B cell (primary cell): ENCODE results near the gene MGME1. TPM values are rescaled to one million over a fixed set of nuclear protein-coding genes. Genes with fewer than 3 reads are reported as not detected.

ENCODE experiments used
- ATAC-seq: fragments of 200-7000 bp; cut with Tn5 transposase; one replicate; pipeline ENCODE4 v1.10.0; 2021; ENCODE audit warnings: low read depth, mild to moderate bottlenecking, moderate number of reproducible peaks, moderate library complexity
- CTCF ChIA-PET: fragments of 350-600 bp; sonication (Branson Sonifier 250); formaldehyde crosslinking; loops from one replicate; lab custom pipeline; 2021; ENCODE audit warnings: antibody characterized with exemption, inconsistent platforms; lab: Charles Lee
- POLR2A ChIA-PET: fragments of 350-600 bp; sonication (Branson Sonifier 250); formaldehyde crosslinking; loops from one replicate; lab custom pipeline; 2021; ENCODE audit warnings: antibody characterized with exemption; lab: Charles Lee
- DNase-seq: peaks from one replicate; pipeline ENCODE4 v3.0.0; 2013
- H2AFZ ChIP-seq: 2 replicates; pipeline ENCODE4 v1.6.1; 2012; ENCODE audit warnings: mild to moderate bottlenecking, low read depth, low read length; ENCODE audit not compliant: insufficient read depth, poor library complexity, severe bottlenecking
- H3K27ac ChIP-seq, 2 donors: 1 replicate in 1 of 2; 2 replicates in 1 of 2; pipeline ENCODE4 v1.5.1; 2012 to 2013; ENCODE audit warnings: low read length in 2 of 2, mild to moderate bottlenecking in 2 of 2, moderate library complexity in 1 of 2
- H3K27me3 ChIP-seq, 4 experiments: fragments of 200-600 bp in 1 of 4; sonication (generic) in 1 of 4; replicated peaks in 1 of 4; 1 replicate in 2 of 4; 2 replicates in 2 of 4; pipeline versions ENCODE4 v1.6.1 to v1.7.0; 2013 to 2016; ENCODE audit warnings: low read length in 3 of 4, mild to moderate bottlenecking in 2 of 4, mixed read lengths in 1 of 4, moderate library complexity in 1 of 4; ENCODE audit not compliant: insufficient read depth in 4 of 4, control insufficient read depth in 3 of 4; ENCODE audit errors: control extremely low read depth in 1 of 4
- H3K36me3 ChIP-seq, 2 experiments: replicated peaks in 1 of 2; 1 replicate in 1 of 2; 2 replicates in 1 of 2; pipeline versions ENCODE4 v1.6.1 to v1.7.1; 2013; ENCODE audit warnings: low read length in 1 of 2; ENCODE audit not compliant: insufficient read depth in 2 of 2, control insufficient read depth in 1 of 2; ENCODE audit errors: control extremely low read depth in 1 of 2, extremely low read depth in 1 of 2
- H3K4me1 ChIP-seq, 2 donors: fragments of 200-600 bp in 1 of 2; sonication (generic) in 1 of 2; 1 replicate in 1 of 2; 2 replicates in 1 of 2; pipeline versions ENCODE4 v1.5.1 to v1.6.1; 2013 to 2017; ENCODE audit warnings: low read length in 2 of 2; ENCODE audit not compliant: control insufficient read depth in 2 of 2, insufficient read depth in 2 of 2
- H3K4me2 ChIP-seq: replicated peaks from 2 replicates; pipeline ENCODE3; 2012; ENCODE audit warnings: mild to moderate bottlenecking, low read depth, low read length; ENCODE audit not compliant: poor library complexity, severe bottlenecking
- H3K4me3 ChIP-seq, 5 experiments: fragments of 200-600 bp in 1 of 5; sonication (generic) in 1 of 5; 1 replicate in 3 of 5; 2 replicates in 2 of 5; pipeline versions ENCODE4 v1.5.1 to v1.7.0; 2011 to 2016; ENCODE audit warnings: low read length in 4 of 5, mild to moderate bottlenecking in 4 of 5, low read depth in 2 of 5, control low read depth in 1 of 5, moderate library complexity in 1 of 5; ENCODE audit not compliant: insufficient read depth in 1 of 5; ENCODE audit errors: control extremely low read depth in 1 of 5, extremely low read depth in 1 of 5
- H3K79me2 ChIP-seq: fragments of 200-600 bp; sonication (generic); one replicate; pipeline ENCODE4 v1.6.0; 2016; ENCODE audit warnings: low read length; ENCODE audit not compliant: control insufficient read depth, insufficient read depth
- H3K9ac ChIP-seq: fragments of 200-600 bp; sonication (generic); 2 replicates; pipeline ENCODE4 v1.6.1; 2017; ENCODE audit warnings: mild to moderate bottlenecking, low read length, moderate library complexity
- H3K9me3 ChIP-seq, 3 donors: one replicate each; pipeline versions ENCODE4 v1.6.1 to v1.7.1; 2013; ENCODE audit warnings: low read length in 2 of 3; ENCODE audit not compliant: control insufficient read depth in 2 of 3, insufficient read depth in 1 of 3; ENCODE audit errors: control extremely low read depth in 1 of 3
- H4K20me1 ChIP-seq: 2 replicates; pipeline ENCODE4 v1.6.0; 2012; ENCODE audit warnings: mild to moderate bottlenecking, low read length; ENCODE audit not compliant: insufficient read depth, control insufficient read depth, poor library complexity, severe bottlenecking
- H3K27ac Mint-ChIP-seq: one replicate; pipeline ENCODE4 v1.8.0; 2021; ENCODE audit warnings: mixed read lengths
- H3K27me3 Mint-ChIP-seq: one replicate; pipeline ENCODE4 v1.8.0; 2021; ENCODE audit warnings: mixed read lengths
- H3K4me1 Mint-ChIP-seq: one replicate; pipeline ENCODE4 v1.8.0; 2021; ENCODE audit warnings: mixed read lengths
- H3K4me3 Mint-ChIP-seq: one replicate; pipeline ENCODE4 v1.8.0; 2021; ENCODE audit warnings: mixed read lengths
- H3K9me3 Mint-ChIP-seq: one replicate; pipeline ENCODE4 v1.8.0; 2022; ENCODE audit warnings: mixed read lengths; ENCODE audit not compliant: insufficient read depth
- CTCF ChIP-seq: fragments of 200-600 bp; IDR thresholded peaks from one replicate; pipeline ENCODE4 v1.8.0; 2022; ENCODE audit warnings: antibody characterized with exemption, mild to moderate bottlenecking
- EZH2 ChIP-seq: IDR thresholded peaks from 2 replicates; pipeline ENCODE4 v1.6.1; 2012; ENCODE audit warnings: borderline replicate concordance, low read depth, mild to moderate bottlenecking, moderate library complexity, low read length; ENCODE audit not compliant: insufficient read depth, poor library complexity, severe bottlenecking
- WGBS: methylation state at CpG from one replicate; pipeline ENCODE4 v1.1.5; 2013; ENCODE audit warnings: missing lambda C conversion rate; ENCODE audit not compliant: insufficient coverage; 5-methylcytosine and 5-hydroxymethylcytosine counted together
- intact Hi-C: fragments of 100-400 bp; cut with micrococcal nuclease; formaldehyde crosslinking; loops from one replicate; pipeline ENCODE4 v1.10.0; 2022
- polyA plus RNA-seq: library from polyadenylated mRNA; depleted of rRNA; stranded (reverse); fragments of >200 nt; gene quantifications from 2 replicates; pipeline ENCODE4 v1.2.3, GENCODE V29; 2012
- total RNA-seq, 2 donors: library from RNA; stranded (reverse); fragments of 120-200 nt in 1 of 2; gene quantifications; 1 replicate in 1 of 2; 2 replicates in 1 of 2; pipeline versions ENCODE4 v1.2.3 to v1.2.4, GENCODE V29; 2013 to 2022

MGME1 gene
- total and polyA plus RNA-seq, 2 donors (not counting 1 experiment from before 2014, with no cell fraction given) = 29.8 to 33.2 TPM

GRCh38 chr20:17964632-17965031 is 4.2 kb upstream of the MGME1 start:
- Histone ChIP-seq H3K9me3 (peaks cover 0 to 6% (median 0%) of the 10 kb centered on the region in 3 donors), H3K4me2 (peak overlapping the region; percentile 80), H3K4me1 (peaks cover 65 to 74% of the 10 kb centered on the region in 2 donors), H3K4me3 (peak overlapping the region in 3 of 5 experiments; percentile 87 to 99 (median 97)), H2AFZ (peak overlapping the region; percentile 57), H3K27me3 (no peaks in the 10 kb centered on the region), H3K9ac (peak overlapping the region; percentile 93), H3K27ac (peak overlapping the region; percentile 96 to 97), H3K36me3 (peaks cover 0 to 6% of the 10 kb centered on the region in 2 experiments), H3K79me2 (peaks cover 87% of the 10 kb centered on the region), H4K20me1 (no peaks in the 10 kb centered on the region)
- intact Hi-C loops = loop anchor here (5.0 to 10.0 kb wide), 4 partner anchors 110 to 1953 kb away; partner anchors contain the start of genes DZANK1 and POLR3F
- peaks cover 78% of the 10 kb centered on the region for H3K4me1 Mint-ChIP-seq
- H3K27me3 Mint-ChIP-seq = no peaks in the 10 kb centered on the region
- H3K27ac Mint-ChIP-seq = peak overlapping the region; percentile 89
- H3K9me3 Mint-ChIP-seq = no peaks in the 10 kb centered on the region
- TF ChIP-seq EZH2 (no peak), CTCF (no peak)
- 62% methylated on average over 2 of the region's 3 CpGs for WGBS
- DNase-seq (no peak), ATAC-seq (no peak)
- POLR2A ChIA-PET = interaction anchor here (2.2 kb wide), 1 partner anchor 282 kb away, joined by 10 read pairs; the partner anchor contains the start of gene RRBP1
- CTCF ChIA-PET = interaction anchor here (1.3 to 7.5 kb wide), 10 partner anchors 7 to 282 kb away, joined by 3 to 54 read pairs (median 8); partner anchors contain the start of gene RRBP1
- H3K4me3 Mint-ChIP-seq = peak overlapping the region; percentile 96
